ENCODE results near the gene SPACA4.

SPACA4 gene

DNA sequence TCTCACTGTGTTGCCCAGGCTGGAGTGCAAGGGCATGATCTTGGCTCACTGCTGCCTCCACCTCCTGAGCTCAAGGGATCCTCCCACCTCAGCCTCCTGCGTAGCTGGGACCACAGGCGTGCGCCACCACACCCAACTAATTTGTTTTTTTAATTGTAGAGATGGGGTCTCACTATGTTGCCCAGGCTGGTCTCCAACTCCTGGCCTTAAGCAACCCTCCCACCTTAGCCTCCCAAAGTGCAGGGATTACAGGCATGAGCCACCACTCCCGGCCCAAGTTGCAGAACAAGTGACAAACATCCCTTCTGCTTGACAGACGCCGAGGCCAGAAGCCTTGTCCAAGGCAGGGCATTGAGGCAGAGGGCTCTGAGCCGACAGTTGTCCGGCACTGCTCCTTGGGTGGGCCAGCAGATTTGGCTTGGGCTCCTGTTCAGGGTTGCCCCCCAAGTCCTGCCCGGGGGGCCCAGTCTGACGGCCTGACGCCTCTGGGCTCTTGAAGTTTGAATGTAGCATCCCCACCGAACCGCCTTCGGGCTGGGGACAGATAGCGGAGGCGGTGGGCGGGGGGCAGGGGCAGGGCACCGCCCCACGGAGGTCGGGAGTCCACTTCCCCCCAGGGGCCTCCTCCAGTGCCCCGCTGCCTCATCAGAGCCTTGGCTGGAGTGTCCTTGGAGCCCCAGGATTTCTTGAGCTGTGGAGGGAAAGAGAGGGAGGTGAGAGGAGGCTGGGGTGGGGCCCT is 5.7 kb upstream of the SPACA4 start:
- no peak overlapping the region for H3K4me2 ChIP-seq (ENCODE audit: low read depth, low read length, poor library complexity, severe bottlenecking)
- TF ChIP-seq, protein P1, sequence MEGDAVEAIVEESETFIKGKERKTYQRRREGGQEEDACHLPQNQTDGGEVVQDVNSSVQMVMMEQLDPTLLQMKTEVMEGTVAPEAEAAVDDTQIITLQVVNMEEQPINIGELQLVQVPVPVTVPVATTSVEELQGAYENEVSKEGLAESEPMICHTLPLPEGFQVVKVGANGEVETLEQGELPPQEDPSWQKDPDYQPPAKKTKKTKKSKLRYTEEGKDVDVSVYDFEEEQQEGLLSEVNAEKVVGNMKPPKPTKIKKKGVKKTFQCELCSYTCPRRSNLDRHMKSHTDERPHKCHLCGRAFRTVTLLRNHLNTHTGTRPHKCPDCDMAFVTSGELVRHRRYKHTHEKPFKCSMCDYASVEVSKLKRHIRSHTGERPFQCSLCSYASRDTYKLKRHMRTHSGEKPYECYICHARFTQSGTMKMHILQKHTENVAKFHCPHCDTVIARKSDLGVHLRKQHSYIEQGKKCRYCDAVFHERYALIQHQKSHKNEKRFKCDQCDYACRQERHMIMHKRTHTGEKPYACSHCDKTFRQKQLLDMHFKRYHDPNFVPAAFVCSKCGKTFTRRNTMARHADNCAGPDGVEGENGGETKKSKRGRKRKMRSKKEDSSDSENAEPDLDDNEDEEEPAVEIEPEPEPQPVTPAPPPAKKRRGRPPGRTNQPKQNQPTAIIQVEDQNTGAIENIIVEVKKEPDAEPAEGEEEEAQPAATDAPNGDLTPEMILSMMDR (conservative IDR thresholded peaks at IDR 0.05; ENCODE audit: low read length) = no peak
- no peak for TF ChIP-seq EZH2phosphoT487 (IDR thresholded peaks at IDR 0.05; ENCODE audit: borderline replicate concordance)
- H3K27me3 ChIP-seq (ENCODE audit: insufficient read depth, low read length, poor library complexity, severe bottlenecking) = no peaks in the 10 kb centered on the region
- no peaks in the 10 kb centered on the region for H3K4me1 ChIP-seq (ENCODE audit: insufficient read depth, low read length, poor library complexity, severe bottlenecking)
- H3K79me2 ChIP-seq (ENCODE audit: insufficient read depth, low read length) = no peaks in the 10 kb centered on the region
- H2AFZ ChIP-seq (ENCODE audit: low read length) = no peak overlapping the region
- no peak overlapping the region for H3K9ac ChIP-seq (ENCODE audit: low read depth, low read length, poor library complexity, severe bottlenecking)
- no peaks in the 10 kb centered on the region for H3K9me3 ChIP-seq (ENCODE audit: insufficient read depth, low read depth, low read length)
- no peaks in the 10 kb centered on the region for H3K9me2 ChIP-seq (replicated peaks; ENCODE audit: low read depth, low read length)
- no peak overlapping the region for H3K4me3 ChIP-seq (ENCODE audit: low read length, poor library complexity, severe bottlenecking)
- no peaks in the 10 kb centered on the region for H4K20me1 ChIP-seq (ENCODE audit: insufficient read depth, low read length, poor library complexity, severe bottlenecking)
- no peaks in the 10 kb centered on the region for H3F3A ChIP-seq (ENCODE audit: low read depth)
- H3K36me3 ChIP-seq (ENCODE audit: insufficient read depth, low read length) = no peaks in the 10 kb centered on the region

DNA sequence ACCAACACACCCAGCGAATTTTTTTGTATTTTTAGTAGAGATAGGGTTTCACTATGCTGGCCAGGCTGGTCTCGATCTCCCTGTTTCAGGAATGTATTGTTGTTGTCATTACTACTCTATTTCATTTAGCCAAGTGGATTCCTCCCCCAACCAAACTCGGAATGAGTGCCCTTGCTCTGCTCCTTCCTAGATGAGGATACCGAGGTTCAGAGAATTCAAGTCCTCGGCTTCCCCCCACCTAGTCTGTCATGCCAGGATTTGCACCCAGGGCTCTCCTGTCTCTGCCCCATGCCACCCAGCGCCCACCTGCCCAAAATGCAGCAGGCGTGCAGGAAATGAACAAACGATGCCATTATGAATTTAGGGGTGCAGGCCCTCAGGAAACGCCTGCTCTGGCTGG is 3.5 kb upstream of the SPACA4 start:
- no peaks in the 10 kb centered on the region for H4K20me1 ChIP-seq (ENCODE audit: insufficient read depth, low read length, poor library complexity, severe bottlenecking)
- no peaks in the 10 kb centered on the region for H3K27me3 ChIP-seq (ENCODE audit: insufficient read depth, low read length, poor library complexity, severe bottlenecking)
- no peak overlapping the region for H2AFZ ChIP-seq (ENCODE audit: low read length)
- no peaks in the 10 kb centered on the region for H3K9me2 ChIP-seq (replicated peaks; ENCODE audit: low read depth, low read length)
- H3K4me3 ChIP-seq (ENCODE audit: low read length, poor library complexity, severe bottlenecking) = no peak overlapping the region
- H3K9me3 ChIP-seq (ENCODE audit: insufficient read depth, low read depth, low read length) = no peaks in the 10 kb centered on the region
- H3K4me1 ChIP-seq (ENCODE audit: insufficient read depth, low read length, poor library complexity, severe bottlenecking) = no peaks in the 10 kb centered on the region
- no peak overlapping the region for H3K9ac ChIP-seq (ENCODE audit: low read depth, low read length, poor library complexity, severe bottlenecking)
- H3K79me2 ChIP-seq (ENCODE audit: insufficient read depth, low read length) = no peaks in the 10 kb centered on the region
- TF ChIP-seq, protein P1 (conservative IDR thresholded peaks at IDR 0.05; ENCODE audit: low read length) = no peak
- TF ChIP-seq EZH2phosphoT487 (IDR thresholded peaks at IDR 0.05; ENCODE audit: borderline replicate concordance) = no peak
- no peaks in the 10 kb centered on the region for H3K36me3 ChIP-seq (ENCODE audit: insufficient read depth, low read length)
- H3F3A ChIP-seq (ENCODE audit: low read depth) = no peaks in the 10 kb centered on the region
- H3K4me2 ChIP-seq (ENCODE audit: low read depth, low read length, poor library complexity, severe bottlenecking) = no peak overlapping the region

DNA sequence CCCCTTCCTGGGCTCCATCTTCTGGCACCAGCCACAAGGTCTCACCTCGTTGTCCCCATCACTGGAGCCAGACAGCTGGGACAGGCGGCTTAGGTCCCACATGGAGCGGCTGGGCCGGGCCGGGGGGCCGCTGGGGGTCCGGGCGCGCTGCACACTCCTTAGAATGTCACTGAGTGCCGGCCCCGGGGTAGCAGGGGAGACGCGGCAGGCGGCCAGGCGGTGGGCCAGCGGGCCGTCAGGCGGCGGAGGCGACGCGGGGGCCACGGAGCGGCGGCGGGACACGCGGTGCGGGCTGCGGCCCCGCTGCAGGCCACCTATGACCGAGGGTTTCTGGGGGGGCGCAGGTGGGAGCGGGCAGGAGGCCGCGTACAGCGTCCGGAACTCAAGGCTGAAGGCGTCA is 3.1 kb upstream of the SPACA4 start:
- H3F3A ChIP-seq (ENCODE audit: low read depth) = no peaks in the 10 kb centered on the region

More for the DNA sequence above, 3.1 kb upstream of the SPACA4 start:
- TF ChIP-seq, protein P1 (conservative IDR thresholded peaks at IDR 0.05; ENCODE audit: low read length) = no peak
- TF ChIP-seq EZH2phosphoT487 (IDR thresholded peaks at IDR 0.05; ENCODE audit: borderline replicate concordance) = no peak
- Histone ChIP-seq H3K27me3 (ENCODE audit: insufficient read depth, low read length, poor library complexity, severe bottlenecking) (no peaks in the 10 kb centered on the region), H3K36me3 (ENCODE audit: insufficient read depth, low read length) (no peaks in the 10 kb centered on the region), H3K9me2 (replicated peaks; ENCODE audit: low read depth, low read length) (no peaks in the 10 kb centered on the region), H3K4me2 (ENCODE audit: low read depth, low read length, poor library complexity, severe bottlenecking) (no peak overlapping the region), H2AFZ (ENCODE audit: low read length) (no peak overlapping the region), H3K79me2 (ENCODE audit: insufficient read depth, low read length) (no peaks in the 10 kb centered on the region), H3K4me1 (ENCODE audit: insufficient read depth, low read length, poor library complexity, severe bottlenecking) (no peaks in the 10 kb centered on the region), H4K20me1 (ENCODE audit: insufficient read depth, low read length, poor library complexity, severe bottlenecking) (no peaks in the 10 kb centered on the region), H3K9me3 (ENCODE audit: insufficient read depth, low read depth, low read length) (no peaks in the 10 kb centered on the region), H3K9ac (ENCODE audit: low read depth, low read length, poor library complexity, severe bottlenecking) (no peak overlapping the region), H3K4me3 (ENCODE audit: low read length, poor library complexity, severe bottlenecking) (no peak overlapping the region)
